HepG2 (cell line): Measurements from ENCODE around the gene USP34. TPM values are rescaled to one million over a fixed set of nuclear protein-coding genes. Genes with fewer than 3 reads are reported as not detected.

ENCODE experiments used
- AHDC1 ChIP-seq: sonication (generic); formaldehyde crosslinking; IDR thresholded peaks from 2 replicates; pipeline ENCODE4 v1.5.1; 2020; ENCODE audit warnings: mild to moderate bottlenecking, missing genetic modification reagents, borderline replicate concordance
- ATF2 ChIP-seq: sonication (generic); formaldehyde crosslinking; IDR thresholded peaks from 2 replicates; pipeline ENCODE4 v1.4.0; 2020; ENCODE audit warnings: missing genetic modification reagents
- FOXA3 ChIP-seq: IDR thresholded peaks from 2 replicates; pipeline ENCODE4 v1.6.1; 2016; ENCODE audit warnings: missing genetic modification reagents, missing compliant biosample characterization
- PRMT3 ChIP-seq: sonication (generic); formaldehyde crosslinking; IDR thresholded peaks from 2 replicates; pipeline ENCODE4 v1.8.1; 2022; ENCODE audit warnings: low read depth, mild to moderate bottlenecking, moderate library complexity, missing genetic modification reagents, borderline replicate concordance
- SNAPC2 ChIP-seq: sonication (generic); formaldehyde crosslinking; IDR thresholded peaks from 2 replicates; pipeline ENCODE4 v1.8.1; 2022; ENCODE audit warnings: mild to moderate bottlenecking, missing genetic modification reagents
- TP53 ChIP-seq: sonication (generic); formaldehyde crosslinking; conservative IDR thresholded peaks from 2 replicates; pipeline ENCODE4 v1.4.0; 2020; ENCODE audit warnings: missing genetic modification reagents
- ZBTB25 ChIP-seq: IDR thresholded peaks from 2 replicates; pipeline ENCODE4 v1.6.1; 2018; ENCODE audit warnings: missing genetic modification reagents
- ZFP41 ChIP-seq: sonication (generic); formaldehyde crosslinking; IDR thresholded peaks from 2 replicates; pipeline ENCODE4 v1.4.0; 2020; ENCODE audit warnings: mild to moderate bottlenecking, missing genetic modification reagents, borderline replicate concordance
- ZNF512B ChIP-seq: sonication (generic); formaldehyde crosslinking; IDR thresholded peaks from 2 replicates; pipeline ENCODE4 v1.5.1; 2020; ENCODE audit warnings: missing genetic modification reagents, mild to moderate bottlenecking, borderline replicate concordance
- ZNF546 ChIP-seq: sonication (generic); formaldehyde crosslinking; conservative IDR thresholded peaks from 2 replicates; pipeline ENCODE4 v1.8.1; 2023; ENCODE audit warnings: mild to moderate bottlenecking, missing genetic modification reagents
- ZNF569 ChIP-seq: sonication (generic); formaldehyde crosslinking; IDR thresholded peaks from 2 replicates; pipeline ENCODE4 v1.5.0; 2020; ENCODE audit warnings: mild to moderate bottlenecking, missing genetic modification reagents, moderate library complexity, borderline replicate concordance
- polyA plus RNA-seq, 8 experiments: library from polyadenylated mRNA; depleted of rRNA in 3 of 8; stranded (reverse) in 7 of 8; unstranded in 1 of 8; fragments of >200 nt; fragmentation: Illumina TruSeq in 4 of 8; extraction: Trizol in 4 of 8; gene quantifications; 2 replicates each; pipeline versions ENCODE4 v1.2.1 to v1.2.3, GENCODE V29; 2011 to 2016; ENCODE audit warnings: low read depth in 4 of 8, missing spikeins in 1 of 8, mixed read lengths in 1 of 8; ENCODE audit not compliant: insufficient read depth in 1 of 8
- total RNA-seq, 5 experiments: library from RNA; depleted of rRNA; stranded (reverse); fragments of >200 nt; fragmentation: Illumina TruSeq; extraction: Trizol; gene quantifications; 2 replicates each; pipeline ENCODE4 v1.2.3, GENCODE V29; 2016; ENCODE audit warnings: low read depth in 1 of 5
- TF ChIP-seq, protein P1 (sequence below): sonication (generic); formaldehyde crosslinking; IDR thresholded peaks from 2 replicates; pipeline ENCODE4 v1.5.0; 2020; ENCODE audit warnings: missing genetic modification reagents
- TF ChIP-seq, protein P2 (sequence below): IDR thresholded peaks from 2 replicates; pipeline ENCODE4 v1.6.1; 2012; ENCODE audit warnings: low read length, improper control_type of control experiment

The USP34 gene
- total and polyA plus RNA-seq, 2 of the 13 experiments (the other 11 are each of a cell fraction or from before 2014, with no cell fraction given): 99.2 to 100 TPM

- no peak for TF ChIP-seq ZNF512B
- no peak for TF ChIP-seq AHDC1
- TF ChIP-seq SNAPC2 (CRISPR knock-in tag): no peak
- no peak; the same call in 1 of the 2 replicates for TF ChIP-seq ZFP41
- TF ChIP-seq ZNF569 (CRISPR knock-in tag): no peak
- TF ChIP-seq, protein P1, sequence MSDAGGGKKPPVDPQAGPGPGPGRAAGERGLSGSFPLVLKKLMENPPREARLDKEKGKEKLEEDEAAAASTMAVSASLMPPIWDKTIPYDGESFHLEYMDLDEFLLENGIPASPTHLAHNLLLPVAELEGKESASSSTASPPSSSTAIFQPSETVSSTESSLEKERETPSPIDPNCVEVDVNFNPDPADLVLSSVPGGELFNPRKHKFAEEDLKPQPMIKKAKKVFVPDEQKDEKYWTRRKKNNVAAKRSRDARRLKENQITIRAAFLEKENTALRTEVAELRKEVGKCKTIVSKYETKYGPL (CRISPR knock-in tag): no peak
- TF ChIP-seq, protein P2, sequence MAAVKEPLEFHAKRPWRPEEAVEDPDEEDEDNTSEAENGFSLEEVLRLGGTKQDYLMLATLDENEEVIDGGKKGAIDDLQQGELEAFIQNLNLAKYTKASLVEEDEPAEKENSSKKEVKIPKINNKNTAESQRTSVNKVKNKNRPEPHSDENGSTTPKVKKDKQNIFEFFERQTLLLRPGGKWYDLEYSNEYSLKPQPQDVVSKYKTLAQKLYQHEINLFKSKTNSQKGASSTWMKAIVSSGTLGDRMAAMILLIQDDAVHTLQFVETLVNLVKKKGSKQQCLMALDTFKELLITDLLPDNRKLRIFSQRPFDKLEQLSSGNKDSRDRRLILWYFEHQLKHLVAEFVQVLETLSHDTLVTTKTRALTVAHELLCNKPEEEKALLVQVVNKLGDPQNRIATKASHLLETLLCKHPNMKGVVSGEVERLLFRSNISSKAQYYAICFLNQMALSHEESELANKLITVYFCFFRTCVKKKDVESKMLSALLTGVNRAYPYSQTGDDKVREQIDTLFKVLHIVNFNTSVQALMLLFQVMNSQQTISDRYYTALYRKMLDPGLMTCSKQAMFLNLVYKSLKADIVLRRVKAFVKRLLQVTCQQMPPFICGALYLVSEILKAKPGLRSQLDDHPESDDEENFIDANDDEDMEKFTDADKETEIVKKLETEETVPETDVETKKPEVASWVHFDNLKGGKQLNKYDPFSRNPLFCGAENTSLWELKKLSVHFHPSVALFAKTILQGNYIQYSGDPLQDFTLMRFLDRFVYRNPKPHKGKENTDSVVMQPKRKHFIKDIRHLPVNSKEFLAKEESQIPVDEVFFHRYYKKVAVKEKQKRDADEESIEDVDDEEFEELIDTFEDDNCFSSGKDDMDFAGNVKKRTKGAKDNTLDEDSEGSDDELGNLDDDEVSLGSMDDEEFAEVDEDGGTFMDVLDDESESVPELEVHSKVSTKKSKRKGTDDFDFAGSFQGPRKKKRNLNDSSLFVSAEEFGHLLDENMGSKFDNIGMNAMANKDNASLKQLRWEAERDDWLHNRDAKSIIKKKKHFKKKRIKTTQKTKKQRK: no peak
- TF ChIP-seq TP53 (CRISPR knock-in tag): no peak
- TF ChIP-seq ZBTB25 (CRISPR knock-in tag): 0 out of 2 replicates have a peak, but pooled peaks have one; percentile 27
- no peak; the same call in 1 of the 2 replicates for TF ChIP-seq ATF2 (CRISPR knock-in tag)
- no peak for TF ChIP-seq ZNF546 (CRISPR knock-in tag)
- no peak for TF ChIP-seq PRMT3 (CRISPR knock-in tag)
- peak; percentile 26; the same call in 1 of the 2 replicates for TF ChIP-seq FOXA3
These were observed 326.1 kb downstream of the USP34 start (continued) for GRCh38 chr2:61144697-61145268.
